MCF 10A (cell line): ENCODE measurements around the gene ANKRD34C. TPM values are rescaled to one million over a fixed set of nuclear protein-coding genes. Genes with fewer than 3 reads are reported as not detected.

ENCODE experiments used
- Bru-seq: library from RNA; stranded (reverse); fragments of 400-500 nt; gene quantifications from one replicate; lab custom pipeline; 2021; lab: Mats Ljungman, UMichigan
- BruChase-seq, 2 experiments: library from RNA; stranded (reverse); fragments of 400-500 nt; gene quantifications; one replicate each; lab custom pipeline; 2021; lab: Mats Ljungman, UMichigan
- BruUV-seq: library from RNA; stranded (reverse); fragments of 400-500 nt; replicated peaks from 2 replicates; lab custom pipeline; 2021; lab: Mats Ljungman, UMichigan
- CTCF ChIA-PET: fragments of 300-600 bp; sonication (Branson Sonifier 250); formaldehyde crosslinking; extraction: SDS; loops from one replicate; lab custom pipeline; 2021; ENCODE audit warnings: antibody characterized with exemption, inconsistent platforms; lab: Yijun Ruan, JAX
- POLR2A ChIA-PET: fragments of 300-600, 350-650 bp; sonication (Branson Sonifier 250); formaldehyde crosslinking; extraction: SDS; loops from one replicate; lab custom pipeline; 2020; ENCODE audit warnings: antibody characterized with exemption, inconsistent platforms; lab: Yijun Ruan, JAX
- DNase-seq: peaks from one replicate; pipeline ENCODE4 v3.0.0-alpha.2; 2018; ENCODE audit not compliant: unreplicated experiment
- H3K27ac Mint-ChIP-seq: one replicate; pipeline ENCODE4 v1.8.0; 2022; ENCODE audit warnings: mild to moderate bottlenecking, low read depth, mixed read lengths; ENCODE audit not compliant: unreplicated experiment
- H3K27me3 Mint-ChIP-seq: one replicate; pipeline ENCODE4 v1.8.0; 2022; ENCODE audit warnings: mixed read lengths; ENCODE audit not compliant: insufficient read depth, unreplicated experiment
- H3K36me3 Mint-ChIP-seq: one replicate; pipeline ENCODE4 v1.8.0; 2022; ENCODE audit warnings: mild to moderate bottlenecking, moderate library complexity, mixed read lengths; ENCODE audit not compliant: insufficient read depth, unreplicated experiment
- H3K4me1 Mint-ChIP-seq: one replicate; pipeline ENCODE4 v1.8.0; 2022; ENCODE audit warnings: mixed read lengths; ENCODE audit not compliant: insufficient read depth, unreplicated experiment
- H3K4me3 Mint-ChIP-seq: one replicate; pipeline ENCODE4 v1.8.0; 2022; ENCODE audit warnings: mild to moderate bottlenecking, moderate library complexity, mixed read lengths; ENCODE audit not compliant: unreplicated experiment
- H3K9me3 Mint-ChIP-seq: one replicate; pipeline ENCODE4 v1.8.0; 2022; ENCODE audit warnings: mixed read lengths; ENCODE audit not compliant: unreplicated experiment
- intact Hi-C: fragments of 100-400 bp; cut with micrococcal nuclease; formaldehyde crosslinking; loops from 2 replicates; pipeline ENCODE4 v1.14.1; 2022
- long read RNA-seq: library from polyadenylated mRNA; stranded (forward); transcript quantifications from one replicate; pipeline ENCODE4 v2.0.0, GENCODE V29; 2022
- total RNA-seq: library from RNA; stranded (reverse); gene quantifications from 2 replicates; pipeline ENCODE4 v1.2.3, GENCODE V29; 2022
- TF ChIP-seq, protein P1 (sequence below): fragments of 200-600 bp; IDR thresholded peaks from one replicate; pipeline ENCODE4 v1.8.0; 2022; ENCODE audit warnings: antibody characterized with exemption, mild to moderate bottlenecking; ENCODE audit not compliant: unreplicated experiment

ANKRD34C gene
- total RNA-seq (not detected in 2 replicates), Bru-seq, nascent RNA (not detected), BruChase-seq, experiment 1, labeled RNA remaining after a 6-hour chase (not detected), BruChase-seq, experiment 2, labeled RNA remaining after a 2-hour chase (not detected)
- long read RNA-seq = 0 reads

DNA sequence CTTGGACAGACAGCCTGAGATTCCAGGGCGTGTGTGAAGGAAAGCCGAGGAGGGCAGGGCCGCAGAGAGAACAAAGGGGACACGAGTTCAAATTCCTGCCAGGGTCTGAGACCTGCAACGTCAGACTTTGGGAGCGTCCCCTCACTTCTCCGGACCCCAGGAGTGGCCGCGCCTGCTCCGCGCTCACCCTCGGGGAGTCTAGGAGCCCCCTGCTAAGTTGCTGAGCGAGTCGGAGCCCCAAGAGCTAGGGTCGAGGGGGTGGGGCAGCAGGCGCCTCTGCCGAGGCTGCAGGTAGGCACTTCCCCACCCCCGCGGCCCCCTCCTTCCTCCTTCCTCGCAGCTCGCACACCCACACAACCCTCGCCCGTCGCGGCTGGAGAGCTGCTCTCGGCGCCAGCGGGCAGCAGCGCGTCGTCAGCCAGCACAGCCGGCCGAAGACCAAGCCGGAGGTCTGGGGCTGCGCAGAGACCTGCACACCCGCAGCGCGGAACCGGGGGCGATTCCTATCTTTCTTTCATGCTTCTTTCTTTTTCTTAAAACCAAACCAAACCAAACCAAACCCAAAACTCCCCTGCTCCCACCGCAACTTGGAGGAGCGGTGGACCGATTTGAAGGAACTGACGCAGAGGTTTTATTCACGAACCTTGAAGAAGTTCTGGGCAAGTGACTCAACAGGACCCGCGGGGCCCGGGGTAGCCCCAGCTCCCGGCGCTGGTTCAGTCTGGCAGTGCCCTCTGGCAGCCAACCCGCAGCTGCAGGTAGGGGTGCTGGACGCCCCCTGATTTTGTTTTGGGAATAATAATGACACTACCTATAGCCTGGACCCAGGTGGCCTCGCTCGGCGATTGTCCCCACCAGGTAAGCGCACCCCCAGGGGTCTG lies at the start of gene ANKRD34C:
ANKRD34C (plus strand) TSS at position 352 of the 881 bp plus-strand sequence. CDS start 10,563 bp downstream, outside the sequence.
- intact Hi-C loops = no loop called here
- Mint-ChIP-seq H3K36me3 (no peaks in the 10 kb centered on the region), H3K27me3 (peaks cover 86% of the 10 kb centered on the region), H3K27ac (no peak within 1 kb of the TSS), H3K9me3 (no peaks in the 10 kb centered on the region), H3K4me3 (no peak within 1 kb of the TSS), H3K4me1 (no peaks in the 10 kb centered on the region)
- no peak for DNase-seq
- POLR2A ChIA-PET = interaction anchor here (0.6 kb wide), 1 partner anchor 10 kb away, joined by 3 read pairs; no protein-coding TSS in a partner anchor
- CTCF ChIA-PET = interaction anchor here (0.6 to 0.7 kb wide), 3 partner anchors 15 to 1234 kb away, joined by 3 read pairs; no protein-coding TSS in a partner anchor
- TF ChIP-seq, protein P1, sequence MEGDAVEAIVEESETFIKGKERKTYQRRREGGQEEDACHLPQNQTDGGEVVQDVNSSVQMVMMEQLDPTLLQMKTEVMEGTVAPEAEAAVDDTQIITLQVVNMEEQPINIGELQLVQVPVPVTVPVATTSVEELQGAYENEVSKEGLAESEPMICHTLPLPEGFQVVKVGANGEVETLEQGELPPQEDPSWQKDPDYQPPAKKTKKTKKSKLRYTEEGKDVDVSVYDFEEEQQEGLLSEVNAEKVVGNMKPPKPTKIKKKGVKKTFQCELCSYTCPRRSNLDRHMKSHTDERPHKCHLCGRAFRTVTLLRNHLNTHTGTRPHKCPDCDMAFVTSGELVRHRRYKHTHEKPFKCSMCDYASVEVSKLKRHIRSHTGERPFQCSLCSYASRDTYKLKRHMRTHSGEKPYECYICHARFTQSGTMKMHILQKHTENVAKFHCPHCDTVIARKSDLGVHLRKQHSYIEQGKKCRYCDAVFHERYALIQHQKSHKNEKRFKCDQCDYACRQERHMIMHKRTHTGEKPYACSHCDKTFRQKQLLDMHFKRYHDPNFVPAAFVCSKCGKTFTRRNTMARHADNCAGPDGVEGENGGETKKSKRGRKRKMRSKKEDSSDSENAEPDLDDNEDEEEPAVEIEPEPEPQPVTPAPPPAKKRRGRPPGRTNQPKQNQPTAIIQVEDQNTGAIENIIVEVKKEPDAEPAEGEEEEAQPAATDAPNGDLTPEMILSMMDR = no peak
- BruUV-seq = no TSS peak

DNA sequence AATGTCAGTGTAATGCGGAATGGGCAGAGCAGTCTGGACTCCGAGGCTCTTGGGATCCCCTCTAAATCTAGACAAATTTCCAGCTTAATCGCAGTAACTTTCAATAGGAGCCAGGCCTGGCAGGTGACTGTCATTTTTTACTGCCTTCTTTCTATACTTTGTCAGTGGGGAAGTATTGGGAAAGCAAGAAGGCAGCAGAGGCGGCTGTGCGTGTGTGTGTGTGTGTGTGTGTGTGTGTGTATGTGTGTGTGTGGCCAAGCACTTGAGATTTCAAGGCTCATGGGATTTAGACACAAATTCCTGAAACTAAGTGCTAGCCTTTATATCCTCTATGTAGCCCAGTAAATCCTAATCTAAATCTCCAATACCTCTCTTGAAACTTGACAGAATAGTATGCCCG lies 49.3 kb upstream of the ANKRD34C start:
- H3K27me3 Mint-ChIP-seq = peaks cover 30% of the 10 kb centered on the region
- peaks cover 7% of the 10 kb centered on the region for H3K9me3 Mint-ChIP-seq
- BruUV-seq = no TSS peak
- H3K36me3 Mint-ChIP-seq = no peaks in the 10 kb centered on the region
- intact Hi-C loops = no loop called here
- ChIA-PET CTCF (no interaction called here), POLR2A (no interaction called here)
- H3K4me3 Mint-ChIP-seq = no peak overlapping the region
- no peaks in the 10 kb centered on the region for H3K4me1 Mint-ChIP-seq
- H3K27ac Mint-ChIP-seq = no peak overlapping the region
- TF ChIP-seq, protein P1 = no peak
- no peak for DNase-seq

DNA sequence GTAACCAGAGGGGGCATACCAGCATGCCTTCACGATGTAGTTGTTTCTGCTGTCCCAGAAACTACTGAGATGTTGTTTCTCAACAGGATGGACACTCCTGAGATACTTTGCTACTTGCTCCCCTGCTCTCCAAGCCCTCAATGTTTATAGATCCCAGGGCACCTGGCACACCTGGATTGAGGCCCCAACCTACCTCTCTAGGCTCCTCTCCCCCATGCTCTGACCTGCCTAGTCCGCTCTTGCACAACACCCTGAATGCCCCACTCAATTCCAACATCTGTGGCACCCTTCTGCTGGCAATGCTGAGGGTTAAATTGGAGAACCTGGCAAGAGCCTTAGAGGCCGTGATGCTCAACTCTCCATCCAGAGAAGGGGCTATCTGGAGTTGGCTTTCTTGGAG lies 42.5 kb upstream of the ANKRD34C start:
- no peak for DNase-seq
- no peak overlapping the region for H3K27ac Mint-ChIP-seq
- ChIA-PET POLR2A (no interaction called here), CTCF (no interaction called here)
- H3K27me3 Mint-ChIP-seq = peaks cover 28% of the 10 kb centered on the region
- H3K9me3 Mint-ChIP-seq = no peaks in the 10 kb centered on the region
- TF ChIP-seq, protein P1 = no peak
- no TSS peak for BruUV-seq
- no peaks in the 10 kb centered on the region for H3K4me1 Mint-ChIP-seq
- H3K36me3 Mint-ChIP-seq = no peaks in the 10 kb centered on the region
- intact Hi-C loops = no loop called here
- no peak overlapping the region for H3K4me3 Mint-ChIP-seq

DNA sequence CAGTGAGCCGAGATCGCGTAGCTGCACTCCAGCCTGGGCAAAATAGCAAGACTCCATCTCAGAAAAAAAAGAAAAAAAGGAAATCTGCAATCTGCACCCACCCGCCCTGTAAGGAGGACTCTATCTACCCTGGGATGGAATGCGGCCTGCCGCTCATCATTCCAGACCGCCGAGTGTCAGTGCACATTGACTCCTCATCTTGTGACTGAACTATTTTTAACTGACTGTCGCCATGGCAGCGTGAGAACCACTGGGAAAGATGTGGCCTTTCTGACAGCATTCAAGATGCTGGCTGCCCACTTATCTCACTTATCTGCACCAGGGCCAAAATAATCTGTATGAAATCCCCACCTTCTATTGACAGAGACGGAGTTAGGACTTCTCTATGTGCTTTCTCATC lies 38.8 kb upstream of the ANKRD34C start:
- intact Hi-C loops = no loop called here
- no peaks in the 10 kb centered on the region for H3K36me3 Mint-ChIP-seq
- peaks cover 41% of the 10 kb centered on the region for H3K27me3 Mint-ChIP-seq
- CTCF ChIA-PET = no interaction called here
- no peak overlapping the region for H3K27ac Mint-ChIP-seq
- H3K9me3 Mint-ChIP-seq = no peaks in the 10 kb centered on the region
- TF ChIP-seq, protein P1 = no peak
- H3K4me1 Mint-ChIP-seq = no peaks in the 10 kb centered on the region
- no peak for DNase-seq
- H3K4me3 Mint-ChIP-seq = no peak overlapping the region
- POLR2A ChIA-PET = no interaction called here
- no TSS peak for BruUV-seq
